HG03159 (cell line): ENCODE data around the gene CPLX1.
"Not testable (repeated sequence)": the region's sequence is repeated elsewhere in the genome, so short reads cannot be mapped to it uniquely, and the experiment has no call there.

Experiments
- ATAC-seq: cut with Tn5 transposase; IDR thresholded peaks from one replicate; pipeline ENCODE4 v1.9.1; 2021; ENCODE audit warnings: mild to moderate bottlenecking, moderate library complexity; ENCODE audit not compliant: unreplicated experiment

The CPLX1 gene

GRCh38 chr4:739569-739968 lies 86.4 kb downstream of the CPLX1 start:
- no peak for ATAC-seq

GRCh38 chr4:738781-739280 lies 87.1 kb downstream of the CPLX1 start:
- ATAC-seq: no peak

GRCh38 chr4:736561-736960 lies 89.4 kb downstream of the CPLX1 start:
- ATAC-seq: not testable (repeated sequence)

GRCh38 chr4:735583-735982 lies 90.3 kb downstream of the CPLX1 start:
- no peak for ATAC-seq
